Natural killer cell (primary cell): ENCODE results near the gene ARMH3. TPM values are rescaled to one million over a fixed set of nuclear protein-coding genes. Genes with fewer than 3 reads are reported as not detected.

Source experiments
- ATAC-seq, 3 donors: fragments of 150-1000 bp in 2 of 3; fragments of 200-7000 bp in 1 of 3; cut with Tn5 transposase; 1 replicate in 1 of 3; 2 replicates in 2 of 3; pipeline ENCODE4 v1.10.0; 2021; ENCODE audit warnings: mild to moderate bottlenecking in 2 of 3, moderate library complexity in 2 of 3
- DNase-seq, 2 donors: peaks; one replicate each; pipeline versions ENCODE4 v3.0.0 to v3.0.0-alpha.2; 2013 to 2021; ENCODE audit warnings: mixed read lengths in 1 of 2
- H3K27ac ChIP-seq: one replicate; pipeline ENCODE4 v1.5.1; 2013; ENCODE audit warnings: mild to moderate bottlenecking, low read length
- H3K27me3 ChIP-seq: one replicate; pipeline ENCODE4 v1.6.1; 2013; ENCODE audit warnings: low read length; ENCODE audit not compliant: control insufficient read depth, insufficient read depth
- H3K36me3 ChIP-seq: one replicate; pipeline ENCODE4 v1.6.1; 2013; ENCODE audit warnings: low read length; ENCODE audit not compliant: control insufficient read depth, insufficient read depth
- H3K4me1 ChIP-seq: one replicate; pipeline ENCODE4 v1.6.1; 2013; ENCODE audit warnings: low read length; ENCODE audit not compliant: control insufficient read depth, insufficient read depth
- H3K4me3 ChIP-seq: one replicate; pipeline ENCODE4 v1.5.1; 2013; ENCODE audit warnings: low read length
- H3K9me3 ChIP-seq: one replicate; pipeline ENCODE4 v1.6.1; 2013; ENCODE audit warnings: low read length; ENCODE audit not compliant: control insufficient read depth, insufficient read depth
- H3K27ac Mint-ChIP-seq, 2 donors: one replicate each; pipeline ENCODE4 v1.8.0; 2022; ENCODE audit warnings: mild to moderate bottlenecking in 2 of 2, mixed read lengths in 2 of 2, moderate library complexity in 1 of 2
- H3K27me3 Mint-ChIP-seq, 2 donors: one replicate each; pipeline ENCODE4 v1.8.0; 2022; ENCODE audit warnings: low read depth in 2 of 2, mixed read lengths in 2 of 2
- H3K36me3 Mint-ChIP-seq: one replicate; pipeline ENCODE4 v1.8.0; 2022; ENCODE audit warnings: mixed read lengths
- H3K4me1 Mint-ChIP-seq, 2 donors: one replicate each; pipeline ENCODE4 v1.8.0; 2022; ENCODE audit warnings: mixed read lengths in 2 of 2
- H3K4me3 Mint-ChIP-seq: one replicate; pipeline ENCODE4 v1.8.0; 2022; ENCODE audit warnings: mild to moderate bottlenecking, moderate library complexity, mixed read lengths
- H3K9me3 Mint-ChIP-seq, 2 donors: one replicate each; pipeline ENCODE4 v1.8.0; 2022; ENCODE audit warnings: mixed read lengths in 2 of 2
- CTCF ChIP-seq: fragments of 200-600 bp; IDR thresholded peaks from one replicate; pipeline ENCODE4 v1.8.0; 2022; ENCODE audit warnings: antibody characterized with exemption
- WGBS: methylation state at CpG from one replicate; pipeline ENCODE4 v1.1.7; 2013; ENCODE audit warnings: missing lambda C conversion rate; ENCODE audit not compliant: insufficient coverage; 5-methylcytosine and 5-hydroxymethylcytosine counted together
- intact Hi-C: fragments of 100-400 bp; cut with micrococcal nuclease; formaldehyde crosslinking; loops from one replicate; pipeline ENCODE4 v1.14.2; 2022
- total RNA-seq, 4 donors: library from RNA; stranded (reverse); fragments of 120-200 nt in 1 of 4; gene quantifications; one replicate each; pipeline versions ENCODE4 v1.2.3 to v1.2.4, GENCODE V29; 2013 to 2022

ARMH3 gene
- total RNA-seq, 3 donors from 2014 or later (not counting 1 experiment from before 2014, with no cell fraction given) = 29.9 to 38.9 (median 35.4) TPM

GRCh38 chr10:101901340-101901739 lies 154.6 kb downstream of the ARMH3 start:
- H3K27ac Mint-ChIP-seq = peak overlapping the region; percentile 14 to 77

GRCh38 chr10:101897633-101898032 lies 158.3 kb downstream of the ARMH3 start:
- Mint-ChIP-seq H3K4me1 (peaks cover 29 to 48% of the 10 kb centered on the region in 2 donors), H3K9me3 (no peaks in the 10 kb centered on the region), H3K4me3 (no peak overlapping the region), H3K27ac (no peak overlapping the region), H3K27me3 (no peaks in the 10 kb centered on the region), H3K36me3 (no peaks in the 10 kb centered on the region)
- Histone ChIP-seq H3K27ac (no peak overlapping the region), H3K4me1 (peaks cover 4% of the 10 kb centered on the region), H3K4me3 (no peak overlapping the region), H3K36me3 (no peaks in the 10 kb centered on the region), H3K27me3 (no peaks in the 10 kb centered on the region), H3K9me3 (no peaks in the 10 kb centered on the region)
- DNase-seq = no peak
- 66% methylated on average over 4 of the region's 4 CpGs for WGBS
- TF ChIP-seq CTCF = no peak
- ATAC-seq = no peak
- intact Hi-C loops = no loop called here

More at GRCh38 chr10:101901340-101901739, 154.6 kb downstream of the ARMH3 start:
- Histone ChIP-seq H3K27ac (peak overlapping the region; percentile 16), H3K36me3 (peaks cover 4% of the 10 kb centered on the region), H3K27me3 (no peaks in the 10 kb centered on the region), H3K4me1 (peaks cover 4% of the 10 kb centered on the region), H3K9me3 (no peaks in the 10 kb centered on the region), H3K4me3 (no peak overlapping the region)
- TF ChIP-seq CTCF = no peak
- 34% methylated on average over 6 of the region's 6 CpGs for WGBS
- H3K36me3 Mint-ChIP-seq = no peaks in the 10 kb centered on the region
- H3K9me3 Mint-ChIP-seq = no peaks in the 10 kb centered on the region
- ATAC-seq (peak in 2 of 3 donors; percentile 56 to 75), DNase-seq (no peak)
- intact Hi-C loops = no loop called here
- no peaks in the 10 kb centered on the region for H3K27me3 Mint-ChIP-seq
- H3K4me3 Mint-ChIP-seq = no peak overlapping the region
- peaks cover 23 to 38% of the 10 kb centered on the region in 2 donors for H3K4me1 Mint-ChIP-seq

GRCh38 chr10:101896225-101896877 lies 159.6 kb downstream of the ARMH3 start:
- Mint-ChIP-seq H3K4me1 (peaks cover 22 to 39% of the 10 kb centered on the region in 2 donors), H3K4me3 (no peak overlapping the region), H3K36me3 (no peaks in the 10 kb centered on the region), H3K9me3 (no peaks in the 10 kb centered on the region), H3K27me3 (no peaks in the 10 kb centered on the region), H3K27ac (peak overlapping the region; percentile 26 to 53)
- Histone ChIP-seq H3K4me3 (no peak overlapping the region), H3K9me3 (no peaks in the 10 kb centered on the region), H3K27ac (no peak overlapping the region), H3K4me1 (peaks cover 1% of the 10 kb centered on the region), H3K27me3 (no peaks in the 10 kb centered on the region), H3K36me3 (no peaks in the 10 kb centered on the region)
- DNase-seq (no peak), ATAC-seq (no peak)
- WGBS = 56% methylated on average over 1 of the region's 1 CpG
- intact Hi-C loops = no loop called here
- no peak for TF ChIP-seq CTCF

GRCh38 chr10:101895781-101896180 lies 160.2 kb downstream of the ARMH3 start:
- no peak for ATAC-seq
- TF ChIP-seq CTCF = no peak
- no peak overlapping the region for H3K4me3 ChIP-seq

More at GRCh38 chr10:101895781-101896180, 160.2 kb downstream of the ARMH3 start:
- Histone ChIP-seq H3K27ac (no peak overlapping the region), H3K9me3 (no peaks in the 10 kb centered on the region), H3K27me3 (no peaks in the 10 kb centered on the region), H3K4me1 (no peaks in the 10 kb centered on the region), H3K36me3 (no peaks in the 10 kb centered on the region)
- Mint-ChIP-seq H3K27ac (no peak overlapping the region), H3K36me3 (no peaks in the 10 kb centered on the region), H3K4me1 (peaks cover 16 to 34% of the 10 kb centered on the region in 2 donors), H3K4me3 (no peak overlapping the region), H3K27me3 (no peaks in the 10 kb centered on the region), H3K9me3 (no peaks in the 10 kb centered on the region)
- DNase-seq = no peak
- WGBS = 96% methylated on average over 4 of the region's 4 CpGs
- intact Hi-C loops = no loop called here
